DMS53 treated with DMSO at 0.1 percent for 48 hours (cell line): ENCODE data around the gene TP53BP1.
A peak's percentile ranks its signal among the peaks of the same experiment; 100 is the strongest.
"Not testable (repeated sequence)": the region's sequence is repeated elsewhere in the genome, so short reads cannot be mapped to it uniquely, and the experiment has no call there.

ENCODE experiments used
- DNase-seq: peaks from one replicate; lab custom pipeline; 2025; ENCODE audit not compliant: unreplicated experiment; lab: John Stamatoyannopoulos, UW

TP53BP1 gene

GRCh38 chr15:43492673-43493601 lies at the start of gene TP53BP1:
Gene TP53BP1 (minus strand): TSS chr15:43493156. CDS start chr15:43493043, 113 bp downstream.
- peak; percentile 88 for DNase-seq

GRCh38 chr15:43541785-43542184 lies 48.8 kb upstream of the TP53BP1 start:
- DNase-seq = no peak

- no peak for DNase-seq
Observed at GRCh38 chr15:43538091-43538490, 45.1 kb upstream of the TP53BP1 start.

GRCh38 chr15:43534897-43535296 lies 41.9 kb upstream of the TP53BP1 start:
- DNase-seq = no peak

- not testable (repeated sequence) for DNase-seq
Observed at GRCh38 chr15:43532826-43533225, 39.9 kb upstream of the TP53BP1 start.

GRCh38 chr15:43531018-43531670 lies 38.2 kb upstream of the TP53BP1 start:
- no peak for DNase-seq

- DNase-seq = no peak
Observed at GRCh38 chr15:43529587-43530345, 36.8 kb upstream of the TP53BP1 start.

GRCh38 chr15:43529141-43529540 lies 36.2 kb upstream of the TP53BP1 start:
- DNase-seq = no peak

GRCh38 chr15:43528542-43529007 lies 35.6 kb upstream of the TP53BP1 start:
- DNase-seq = no peak

GRCh38 chr15:43527802-43528541 lies 35.0 kb upstream of the TP53BP1 start:
- DNase-seq = no peak

GRCh38 chr15:43527016-43527801 lies 34.3 kb upstream of the TP53BP1 start:
- no peak for DNase-seq

GRCh38 chr15:43526261-43526930 lies 33.4 kb upstream of the TP53BP1 start:
- no peak for DNase-seq

- peak; percentile 18 for DNase-seq
Observed at GRCh38 chr15:43525131-43525530, 32.2 kb upstream of the TP53BP1 start.

GRCh38 chr15:43524254-43524845 lies 31.4 kb upstream of the TP53BP1 start:
- no peak for DNase-seq

GRCh38 chr15:43523646-43524045 lies 30.7 kb upstream of the TP53BP1 start:
- no peak for DNase-seq

GRCh38 chr15:43522247-43522646 lies 29.3 kb upstream of the TP53BP1 start:
- no peak for DNase-seq

- no peak for DNase-seq
Observed at GRCh38 chr15:43521419-43521818, 28.5 kb upstream of the TP53BP1 start.

GRCh38 chr15:43520138-43520537 lies 27.2 kb upstream of the TP53BP1 start:
- no peak for DNase-seq

- no peak for DNase-seq
Observed at GRCh38 chr15:43519196-43519595, 26.2 kb upstream of the TP53BP1 start.
